Body of pancreas (tissue), 4 donors: ENCODE results near the gene CCDC195.

Experiments used
- CTCF ChIP-seq, 7 experiments: fragments of 450-650 bp in 4 of 7; fragments of 200-600 bp in 3 of 7; sonication (generic) in 3 of 7; IDR thresholded peaks; one replicate each; pipeline ENCODE4 v1.5.1; 2016 to 2019; ENCODE audit warnings: antibody characterized with exemption in 7 of 7
- POLR2A ChIP-seq, 3 donors: fragments of 450-650 bp; IDR thresholded peaks; one replicate each; pipeline ENCODE4 v1.6.1; 2016; ENCODE audit warnings: antibody characterized with exemption in 3 of 3, mild to moderate bottlenecking in 2 of 3

- no peak for TF ChIP-seq CTCF (IDR thresholded peaks at IDR 0.05)
- TF ChIP-seq POLR2A (IDR thresholded peaks at IDR 0.05): no peak
Observed at GRCh38 chr2:224716921-224717320, 756 bp upstream of the CCDC195 start.
